Tibial nerve (tissue), 4 donors: ENCODE data around the gene LPAR6. TPM values are rescaled to one million over a fixed set of nuclear protein-coding genes. Genes with fewer than 3 reads are reported as not detected.

Experiments
- DNase-seq, 2 donors: peaks; one replicate each; pipeline ENCODE4 v3.0.0-alpha.2; 2019; ENCODE audit warnings: low spot score in 2 of 2
- H3K27ac ChIP-seq, 4 donors: fragments of 200-600 bp; sonication (generic) in 3 of 4; one replicate each; pipeline ENCODE4 v1.5.1; 2017 to 2019; ENCODE audit warnings: mild to moderate bottlenecking in 1 of 4
- H3K27me3 ChIP-seq, 2 donors: fragments of 200-600 bp; sonication (generic) in 1 of 2; one replicate each; pipeline versions ENCODE4 v1.5.1 to v1.6.0; 2017 to 2019
- H3K36me3 ChIP-seq, 3 donors: fragments of 200-600 bp; sonication (generic); one replicate each; pipeline ENCODE4 v1.5.1; 2018 to 2019
- H3K4me1 ChIP-seq, 4 donors: fragments of 200-600 bp; sonication (generic) in 3 of 4; one replicate each; pipeline ENCODE4 v1.5.1; 2017 to 2019
- H3K4me3 ChIP-seq, 4 donors: fragments of 200-600 bp; sonication (generic) in 3 of 4; one replicate each; pipeline ENCODE4 v1.5.1; 2017 to 2019; ENCODE audit warnings: mild to moderate bottlenecking in 1 of 4, moderate library complexity in 1 of 4
- H3K9me3 ChIP-seq, 4 donors: fragments of 200-600 bp; sonication (generic) in 3 of 4; one replicate each; pipeline ENCODE4 v1.5.1; 2017 to 2019
- EP300 ChIP-seq, 2 donors: sonication (generic); formaldehyde crosslinking; IDR thresholded peaks; one replicate each; pipeline ENCODE4 v1.6.1; 2017; ENCODE audit warnings: antibody characterized with exemption in 2 of 2, mild to moderate bottlenecking in 1 of 2
- POLR2A ChIP-seq, 2 donors: fragments of 450-650 bp; IDR thresholded peaks; one replicate each; pipeline ENCODE4 v1.6.1; 2017; ENCODE audit warnings: antibody characterized with exemption in 2 of 2, mild to moderate bottlenecking in 2 of 2, moderate library complexity in 2 of 2
- WGBS, 2 donors: methylation state at CpG; one replicate each; pipeline ENCODE4 v1.1.5; 2018; 5-methylcytosine and 5-hydroxymethylcytosine counted together
- total RNA-seq, 4 donors: library from RNA; depleted of rRNA; stranded (reverse); fragments of >200 nt; gene quantifications; one replicate each; pipeline ENCODE4 v1.1.0, GENCODE V29; 2016
- TF ChIP-seq, protein P1 (sequence below), 5 experiments: fragments of 200-600 bp in 3 of 5; fragments of 450-650 bp in 2 of 5; sonication (generic) in 3 of 5; IDR thresholded peaks; one replicate each; pipeline ENCODE4 v1.5.1; 2016 to 2019; ENCODE audit warnings: antibody characterized with exemption in 5 of 5, mild to moderate bottlenecking in 3 of 5, moderate library complexity in 2 of 5

The LPAR6 gene
- total RNA-seq, 4 donors from 2014 or later = 19.9 to 28.6 (median 23.6) TPM

GRCh38 chr13:48404952-48405351 lies 8.0 kb downstream of the LPAR6 start:
- DNase-seq = no peak
- H3K9me3 ChIP-seq = no peaks in the 10 kb centered on the region
- H3K4me3 ChIP-seq = no peak overlapping the region
- peaks cover 0 to 86% (median 15%) of the 10 kb centered on the region in 4 donors for H3K4me1 ChIP-seq
- no peaks in the 10 kb centered on the region for H3K27me3 ChIP-seq
- TF ChIP-seq EP300 (IDR thresholded peaks at IDR 0.05) (no peak), POLR2A (IDR thresholded peaks at IDR 0.05) (no peak)
- TF ChIP-seq, protein P1, sequence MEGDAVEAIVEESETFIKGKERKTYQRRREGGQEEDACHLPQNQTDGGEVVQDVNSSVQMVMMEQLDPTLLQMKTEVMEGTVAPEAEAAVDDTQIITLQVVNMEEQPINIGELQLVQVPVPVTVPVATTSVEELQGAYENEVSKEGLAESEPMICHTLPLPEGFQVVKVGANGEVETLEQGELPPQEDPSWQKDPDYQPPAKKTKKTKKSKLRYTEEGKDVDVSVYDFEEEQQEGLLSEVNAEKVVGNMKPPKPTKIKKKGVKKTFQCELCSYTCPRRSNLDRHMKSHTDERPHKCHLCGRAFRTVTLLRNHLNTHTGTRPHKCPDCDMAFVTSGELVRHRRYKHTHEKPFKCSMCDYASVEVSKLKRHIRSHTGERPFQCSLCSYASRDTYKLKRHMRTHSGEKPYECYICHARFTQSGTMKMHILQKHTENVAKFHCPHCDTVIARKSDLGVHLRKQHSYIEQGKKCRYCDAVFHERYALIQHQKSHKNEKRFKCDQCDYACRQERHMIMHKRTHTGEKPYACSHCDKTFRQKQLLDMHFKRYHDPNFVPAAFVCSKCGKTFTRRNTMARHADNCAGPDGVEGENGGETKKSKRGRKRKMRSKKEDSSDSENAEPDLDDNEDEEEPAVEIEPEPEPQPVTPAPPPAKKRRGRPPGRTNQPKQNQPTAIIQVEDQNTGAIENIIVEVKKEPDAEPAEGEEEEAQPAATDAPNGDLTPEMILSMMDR (IDR thresholded peaks at IDR 0.05) = no peak
- no peaks in the 10 kb centered on the region for H3K36me3 ChIP-seq
- peak overlapping the region; percentile 7 to 85 (median 73) for H3K27ac ChIP-seq
- 14 to 26% methylated on average over 1 of the region's 1 CpG for WGBS, 2 donors

- H3K4me1 ChIP-seq = peaks cover 0 to 90% (median 20%) of the 10 kb centered on the region in 4 donors
- no peaks in the 10 kb centered on the region for H3K9me3 ChIP-seq
- TF ChIP-seq, protein P1 (IDR thresholded peaks at IDR 0.05) = no peak
- TF ChIP-seq EP300 (IDR thresholded peaks at IDR 0.05) (no peak), POLR2A (IDR thresholded peaks at IDR 0.05) (no peak)
- no peak overlapping the region for H3K4me3 ChIP-seq
- DNase-seq = no peak
- H3K27ac ChIP-seq = peak overlapping the region; percentile 34 to 85 (median 73)
- 83 to 84% methylated on average over 8 of the region's 8 CpGs for WGBS, 2 donors
- no peaks in the 10 kb centered on the region for H3K27me3 ChIP-seq
- H3K36me3 ChIP-seq = no peaks in the 10 kb centered on the region
Measured at GRCh38 chr13:48403913-48404312, 9.0 kb downstream of the LPAR6 start.

DNA sequence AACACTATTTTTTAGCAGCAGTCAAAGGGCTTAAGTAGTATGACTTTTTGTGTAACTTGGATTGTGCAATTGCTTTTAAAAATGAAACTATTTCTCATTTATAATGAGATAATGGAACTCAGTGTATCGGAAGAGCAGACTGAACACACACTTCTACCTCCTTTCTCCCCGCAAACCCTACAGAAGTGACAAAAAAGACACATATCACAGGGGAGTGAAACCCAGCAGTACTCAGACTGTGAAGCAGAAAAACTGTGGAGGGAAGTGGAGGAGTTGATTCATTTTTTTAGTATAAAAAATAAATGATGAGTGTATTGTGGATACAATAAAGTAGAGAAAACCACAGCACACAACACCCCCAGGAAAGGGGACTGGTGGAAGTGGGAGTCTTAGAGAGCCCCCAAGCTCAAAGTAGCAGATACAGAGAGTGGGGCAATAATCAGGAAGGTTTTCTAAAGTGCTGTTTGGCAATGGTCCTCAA lies 9.7 kb downstream of the LPAR6 start:
- TF ChIP-seq POLR2A (IDR thresholded peaks at IDR 0.05) = peak in 1 of 2 donors; percentile 44
- TF ChIP-seq EP300 (IDR thresholded peaks at IDR 0.05) = peak in 1 of 2 donors; percentile 70
- TF ChIP-seq, protein P1 (IDR thresholded peaks at IDR 0.05) = no peak
- Histone ChIP-seq H3K9me3 (no peaks in the 10 kb centered on the region), H3K27me3 (no peaks in the 10 kb centered on the region), H3K27ac (peak overlapping the region; percentile 7 to 85 (median 73)), H3K4me3 (peak overlapping the region in 1 of 4 donors; percentile 32), H3K36me3 (no peaks in the 10 kb centered on the region), H3K4me1 (peaks cover 2 to 92% (median 26%) of the 10 kb centered on the region in 4 donors)
- DNase-seq = no peak
- WGBS, 2 donors = 21 to 44% methylated on average over 2 of the region's 2 CpGs

GRCh38 chr13:48402325-48402932 lies 10.5 kb downstream of the LPAR6 start:
- TF ChIP-seq POLR2A (IDR thresholded peaks at IDR 0.05) = no peak
- H3K36me3 ChIP-seq = no peaks in the 10 kb centered on the region
- no peaks in the 10 kb centered on the region for H3K27me3 ChIP-seq
- 71 to 80% methylated on average over 2 of the region's 2 CpGs for WGBS, 2 donors
- no peak overlapping the region for H3K4me3 ChIP-seq
- DNase-seq = no peak
- H3K27ac ChIP-seq = peak overlapping the region in 3 of 4 donors; percentile 69 to 85 (median 77)
- peaks cover 4 to 91% (median 29%) of the 10 kb centered on the region in 4 donors for H3K4me1 ChIP-seq
- H3K9me3 ChIP-seq = no peaks in the 10 kb centered on the region

GRCh38 chr13:48401480-48401879 lies 11.4 kb downstream of the LPAR6 start:
- no peaks in the 10 kb centered on the region for H3K9me3 ChIP-seq
- H3K27ac ChIP-seq = peak overlapping the region; percentile 23 to 85 (median 54)
- no peak for DNase-seq
- H3K4me1 ChIP-seq = peaks cover 4 to 82% (median 29%) of the 10 kb centered on the region in 4 donors
- no peaks in the 10 kb centered on the region for H3K27me3 ChIP-seq
- TF ChIP-seq, protein P1 (IDR thresholded peaks at IDR 0.05) = no peak
- no peak for TF ChIP-seq POLR2A (IDR thresholded peaks at IDR 0.05)
- WGBS, 2 donors = 48 to 51% methylated on average over 2 of the region's 2 CpGs
- H3K36me3 ChIP-seq = no peaks in the 10 kb centered on the region
- no peak overlapping the region for H3K4me3 ChIP-seq
